ENCODE data around the gene ASNSD1. TPM values are rescaled to one million over a fixed set of nuclear protein-coding genes. Genes with fewer than 3 reads are reported as not detected.
A peak's percentile ranks its signal among the peaks of the same experiment; 100 is the strongest.

Gene ASNSD1
- 10 to 100 TPM; 18.7 to 31.6 (median 27.0) TPM for total RNA-seq
- long read RNA-seq, partial matches to known transcripts = 0 of 6 reads
- long read RNA-seq, other reads (novel, unspliced or antisense) = 1 of 6 reads

DNA sequence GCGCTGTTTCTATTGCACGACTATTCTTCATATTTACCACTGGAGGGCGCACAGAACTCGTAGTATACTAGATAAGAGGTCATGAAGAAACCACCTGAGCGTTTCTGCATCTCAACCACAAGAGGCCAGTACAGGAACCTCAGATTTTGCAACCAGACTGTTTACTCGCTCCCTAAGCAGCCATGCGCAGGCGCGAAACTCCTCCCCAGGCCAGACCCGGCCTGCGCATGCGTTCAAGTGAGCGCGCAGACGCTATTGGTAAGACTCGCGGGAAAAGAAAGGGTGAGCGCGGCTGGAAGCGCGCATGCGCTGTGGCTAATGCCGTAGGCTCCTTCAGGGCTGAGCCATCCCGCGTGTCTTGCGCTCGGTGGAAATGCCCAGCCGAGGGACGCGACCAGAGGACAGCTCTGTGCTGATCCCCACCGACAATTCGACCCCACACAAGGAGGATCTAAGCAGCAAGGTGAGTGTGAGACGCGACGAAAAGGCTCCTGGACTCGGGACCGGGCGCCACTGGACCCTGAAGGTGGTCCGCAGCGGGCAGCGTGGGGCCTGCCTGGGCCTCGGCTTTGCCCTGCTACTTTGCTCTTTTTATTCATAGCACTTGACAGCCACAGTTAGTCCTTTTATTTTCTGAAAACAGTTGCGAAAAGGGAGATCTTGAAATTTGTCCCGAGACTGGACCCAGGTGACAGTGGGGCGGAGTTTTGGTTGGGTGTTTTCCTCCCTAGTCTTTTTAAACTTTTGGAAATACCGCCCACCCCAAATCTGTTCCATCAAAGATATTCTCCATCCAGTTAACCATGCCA, at the start of gene ASNSD1:
ASNSD1 (plus strand) TSS at position 312 of the 809 bp plus-strand sequence. CDS start 4,674 bp downstream, outside the sequence.
- intact Hi-C loops (cut with DNase I) = loop anchor here in 1 of 2 donors (10.0 kb wide), 1 partner anchor 103 kb away; the partner anchor contains the start of gene OSGEPL1
- ATAC-seq = peak; percentile 98 to 99 (median 98)
- peak; percentile 85 for TF ChIP-seq POLR2A (IDR thresholded peaks at IDR 0.05)
- TF ChIP-seq, protein P1, sequence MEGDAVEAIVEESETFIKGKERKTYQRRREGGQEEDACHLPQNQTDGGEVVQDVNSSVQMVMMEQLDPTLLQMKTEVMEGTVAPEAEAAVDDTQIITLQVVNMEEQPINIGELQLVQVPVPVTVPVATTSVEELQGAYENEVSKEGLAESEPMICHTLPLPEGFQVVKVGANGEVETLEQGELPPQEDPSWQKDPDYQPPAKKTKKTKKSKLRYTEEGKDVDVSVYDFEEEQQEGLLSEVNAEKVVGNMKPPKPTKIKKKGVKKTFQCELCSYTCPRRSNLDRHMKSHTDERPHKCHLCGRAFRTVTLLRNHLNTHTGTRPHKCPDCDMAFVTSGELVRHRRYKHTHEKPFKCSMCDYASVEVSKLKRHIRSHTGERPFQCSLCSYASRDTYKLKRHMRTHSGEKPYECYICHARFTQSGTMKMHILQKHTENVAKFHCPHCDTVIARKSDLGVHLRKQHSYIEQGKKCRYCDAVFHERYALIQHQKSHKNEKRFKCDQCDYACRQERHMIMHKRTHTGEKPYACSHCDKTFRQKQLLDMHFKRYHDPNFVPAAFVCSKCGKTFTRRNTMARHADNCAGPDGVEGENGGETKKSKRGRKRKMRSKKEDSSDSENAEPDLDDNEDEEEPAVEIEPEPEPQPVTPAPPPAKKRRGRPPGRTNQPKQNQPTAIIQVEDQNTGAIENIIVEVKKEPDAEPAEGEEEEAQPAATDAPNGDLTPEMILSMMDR (IDR thresholded peaks at IDR 0.05) = peak; percentile 94 to 99 (median 98)
- Histone ChIP-seq H3K27me3 (no peaks in the 10 kb centered on the region), H3K4me1 (peaks cover 0 to 16% (median 6%) of the 10 kb centered on the region in 4 donors), H3K27ac (peak within 1 kb of the TSS; percentile 78 to 88 (median 83)), H3K9me3 (no peaks in the 10 kb centered on the region), H3K4me3 (peak within 1 kb of the TSS; percentile 75 to 88 (median 77)), H3K36me3 (peaks cover 0 to 8% (median 0%) of the 10 kb centered on the region in 4 donors)
- under 1% methylated on average over 24 of the region's 46 CpGs for WGBS (ENCODE audit: insufficient coverage, low coverage, low lambda C conversion rate, missing lambda C conversion rate)
- DNase-seq = peak; percentile 99

DNA sequence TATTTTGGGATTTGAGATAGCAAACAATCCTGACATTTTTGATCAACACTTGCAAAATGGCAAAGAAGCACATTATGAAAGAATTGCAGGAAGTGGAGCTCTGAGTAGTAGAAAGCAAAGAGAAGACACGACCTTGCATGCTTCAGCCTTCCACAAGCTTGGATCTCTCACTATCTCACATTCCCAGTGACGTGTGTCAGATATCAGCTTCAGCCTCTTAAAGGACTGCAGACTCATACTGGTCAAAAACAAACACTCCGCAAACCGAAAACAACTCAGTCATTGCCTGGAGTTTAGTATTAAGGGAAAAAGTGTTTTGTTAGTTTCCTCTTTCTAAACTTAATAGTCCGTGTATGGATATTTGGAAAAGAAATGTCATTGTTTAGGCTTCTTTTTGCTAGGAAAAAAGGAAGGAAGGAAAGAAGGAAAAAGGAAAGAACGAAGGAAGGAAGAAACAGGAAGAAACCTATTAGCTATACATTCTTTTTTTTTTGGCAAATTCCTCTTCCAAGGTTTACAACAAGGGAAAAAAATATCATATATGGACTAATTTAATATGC, 48.1 kb upstream of the ASNSD1 start:
- peak overlapping the region; percentile 56 to 63 (median 58) for H3K27ac ChIP-seq
- no peak for TF ChIP-seq POLR2A (IDR thresholded peaks at IDR 0.05)
- TF ChIP-seq, protein P1 (IDR thresholded peaks at IDR 0.05) = no peak
- peak overlapping the region in 2 of 3 donors; percentile 8 to 14 for H3K4me3 ChIP-seq
- H3K27me3 ChIP-seq = no peaks in the 10 kb centered on the region
- DNase-seq (no peak), ATAC-seq (peak; percentile 93 to 98 (median 96))
- no peaks in the 10 kb centered on the region for H3K9me3 ChIP-seq
- intact Hi-C loops (cut with DNase I) = no loop called here
- H3K36me3 ChIP-seq = no peaks in the 10 kb centered on the region
- WGBS (ENCODE audit: insufficient coverage, low coverage, low lambda C conversion rate, missing lambda C conversion rate) = 10% methylated on average over 6 of the region's 6 CpGs
- H3K4me1 ChIP-seq = peaks cover 0 to 8% (median 5%) of the 10 kb centered on the region in 4 donors

DNA sequence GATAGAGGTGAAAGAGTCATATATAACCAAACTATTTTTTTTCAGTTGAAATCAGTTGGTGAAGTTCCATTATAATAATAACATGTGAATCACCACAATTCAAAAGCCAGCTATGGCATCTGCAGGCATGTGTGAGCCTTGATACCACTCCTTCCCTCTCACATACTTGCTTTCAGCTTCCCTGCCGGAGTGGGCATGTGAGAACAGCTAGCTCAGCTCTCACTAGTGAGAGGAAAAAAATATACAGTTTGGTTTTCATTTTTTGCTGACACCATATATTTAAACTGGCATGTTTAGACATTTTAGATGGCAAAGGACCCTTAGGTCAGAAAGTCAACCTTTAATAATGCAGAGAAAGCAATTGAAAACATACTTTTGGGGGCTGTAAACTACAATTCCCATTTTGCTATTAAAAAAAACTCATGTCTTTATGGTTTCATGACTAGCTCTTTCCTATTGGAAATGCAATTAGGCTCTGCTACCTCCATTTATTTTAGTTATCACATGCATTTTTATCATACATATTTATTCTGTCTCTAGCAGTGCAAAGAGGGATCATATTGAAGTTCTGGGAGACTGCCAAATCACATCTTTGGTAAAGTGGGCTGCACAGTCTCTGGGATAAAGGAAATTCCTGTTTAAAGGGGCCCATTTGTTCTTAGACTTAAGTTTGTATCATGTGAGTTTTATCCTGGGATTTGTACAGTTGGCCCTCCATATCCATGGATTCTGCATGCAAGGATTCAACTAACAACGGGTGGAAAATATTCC, 47.4 kb upstream of the ASNSD1 start:
- Histone ChIP-seq H3K4me1 (peaks cover 0 to 8% (median 5%) of the 10 kb centered on the region in 4 donors), H3K27ac (peak overlapping the region; percentile 56 to 63 (median 58)), H3K36me3 (no peaks in the 10 kb centered on the region), H3K4me3 (peak overlapping the region in 1 of 3 donors; percentile 14), H3K27me3 (no peaks in the 10 kb centered on the region), H3K9me3 (no peaks in the 10 kb centered on the region)
- 41% methylated on average over 2 of the region's 2 CpGs for WGBS (ENCODE audit: insufficient coverage, low coverage, low lambda C conversion rate, missing lambda C conversion rate)
- peak; percentile 32 to 62 (median 44) for ATAC-seq
- intact Hi-C loops (cut with DNase I) = no loop called here
- no peak for TF ChIP-seq POLR2A (IDR thresholded peaks at IDR 0.05)
- TF ChIP-seq, protein P1 (IDR thresholded peaks at IDR 0.05) = no peak
- no peak for DNase-seq

DNA sequence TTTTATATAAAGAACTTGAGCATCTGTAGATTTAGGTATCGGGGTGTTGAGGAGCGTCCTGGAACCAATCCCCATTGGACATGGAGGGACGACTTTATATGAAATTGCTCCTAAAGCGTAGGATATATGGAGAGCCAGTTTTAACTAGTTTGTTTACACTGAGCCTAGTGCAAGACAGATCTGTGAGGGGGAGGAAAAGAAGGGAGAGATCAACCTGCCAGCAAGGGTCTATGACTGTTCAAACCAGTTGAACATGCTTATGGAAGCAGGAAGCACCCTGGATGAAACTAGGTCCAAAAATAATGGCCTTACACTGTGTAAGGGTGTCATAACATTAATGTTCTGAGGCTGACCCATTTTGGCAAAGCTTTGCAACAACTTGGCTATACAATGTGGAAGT, 46.7 kb upstream of the ASNSD1 start:
- intact Hi-C loops (cut with DNase I) = no loop called here
- TF ChIP-seq POLR2A (IDR thresholded peaks at IDR 0.05) = no peak
- TF ChIP-seq, protein P1 (IDR thresholded peaks at IDR 0.05) = no peak
- Histone ChIP-seq H3K36me3 (no peaks in the 10 kb centered on the region), H3K4me3 (no peak overlapping the region), H3K27ac (no peak overlapping the region), H3K4me1 (peaks cover 0 to 8% (median 5%) of the 10 kb centered on the region in 4 donors), H3K27me3 (no peaks in the 10 kb centered on the region), H3K9me3 (no peaks in the 10 kb centered on the region)
- WGBS (ENCODE audit: insufficient coverage, low coverage, low lambda C conversion rate, missing lambda C conversion rate) = 91% methylated on average over 4 of the region's 4 CpGs
- DNase-seq (no peak), ATAC-seq (no peak)

Measured in right lobe of liver (tissue), 6 donors.